ENCODE measurements around the gene IL1RAPL1. TPM values are rescaled to one million over a fixed set of nuclear protein-coding genes. Genes with fewer than 3 reads are reported as not detected.

Gene IL1RAPL1
- total and polyA plus RNA-seq, 2 donors (not counting 3 experiments of a cell fraction or from before 2014, with no cell fraction given), result 0.79 to 1.3 TPM

DNA sequence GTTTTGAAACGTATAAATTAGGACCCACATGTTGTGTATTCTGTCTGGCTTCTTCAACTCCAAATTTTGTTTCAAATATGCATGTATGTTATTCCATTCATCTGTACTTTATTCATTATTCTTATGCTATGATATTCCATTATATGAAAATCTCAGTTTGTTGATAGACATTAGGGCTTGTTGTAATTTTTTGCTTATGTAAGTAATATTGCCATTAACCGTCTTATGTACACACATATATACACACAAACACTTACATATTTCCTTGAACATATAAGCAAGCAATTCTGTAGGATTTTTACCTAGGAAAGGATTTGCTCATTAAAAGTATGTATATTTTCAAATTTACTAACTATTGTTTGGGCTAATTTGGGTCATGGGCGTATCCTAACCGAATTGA, 820.1 kb downstream of the IL1RAPL1 start:
- no peak overlapping the region for H3K27ac ChIP-seq (ENCODE audit: insufficient read depth, low read depth, low read length)
- POLR2A ChIA-PET, result no interaction called here
- no peaks in the 10 kb centered on the region for H3K79me2 ChIP-seq (ENCODE audit: control insufficient read depth, insufficient read depth, low read length)
- TF ChIP-seq MYC (IDR thresholded peaks at IDR 0.05; ENCODE audit: low read depth, low read length) (no peak), CTCF (IDR thresholded peaks at IDR 0.05; ENCODE audit: extremely low read depth in 1 of 2, insufficient read depth in 1 of 2, low read depth in 1 of 2, low read length in 2 of 2) (no peak), JUN (IDR thresholded peaks at IDR 0.05; ENCODE audit: borderline replicate concordance, insufficient read depth, insufficient read length, low read depth) (no peak), EZH2 (IDR thresholded peaks at IDR 0.05; ENCODE audit: borderline replicate concordance, low read depth, low read length, severe bottlenecking) (no peak), POLR2A (IDR thresholded peaks at IDR 0.05; ENCODE audit: low read depth, low read length) (no peak), FOS (IDR thresholded peaks at IDR 0.05; ENCODE audit: borderline replicate concordance, insufficient read depth, low read length) (no peak), POLR2AphosphoS5 (IDR thresholded peaks at IDR 0.05; ENCODE audit: insufficient read depth, low read depth, low read length) (no peak), GATA2 (IDR thresholded peaks at IDR 0.05; ENCODE audit: insufficient read depth, insufficient read length, low read depth, low read length) (no peak)
- TF ChIP-seq, protein P1, sequence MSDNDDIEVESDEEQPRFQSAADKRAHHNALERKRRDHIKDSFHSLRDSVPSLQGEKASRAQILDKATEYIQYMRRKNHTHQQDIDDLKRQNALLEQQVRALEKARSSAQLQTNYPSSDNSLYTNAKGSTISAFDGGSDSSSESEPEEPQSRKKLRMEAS (IDR thresholded peaks at IDR 0.05; ENCODE audit: insufficient read depth, insufficient read length), result no peak
- CTCF ChIA-PET, result interaction anchor here (0.8 kb wide), 1 partner anchor 39 kb away, joined by 4 read pairs; no protein-coding TSS in a partner anchor
- no peaks in the 10 kb centered on the region for H4K20me1 ChIP-seq (replicated peaks; ENCODE audit: control insufficient read depth, extremely low read depth, insufficient read depth, low read length)
- H3K4me3 ChIP-seq (replicated peaks in 1 of 3; ENCODE audit: insufficient read depth in 1 of 3, low read depth in 1 of 3, low read length in 3 of 3), result no peak overlapping the region
- no peaks in the 10 kb centered on the region for H3K4me1 ChIP-seq (ENCODE audit: control insufficient read depth, extremely low read depth, insufficient read depth, low read length)
- no peaks in the 10 kb centered on the region for H3K27me3 ChIP-seq (ENCODE audit: control insufficient read depth in 2 of 2, insufficient read depth in 2 of 2, low read length in 2 of 2)
- H2AFZ ChIP-seq (ENCODE audit: low read depth, low read length), result no peak overlapping the region
- dilution Hi-C loops (cut with MboI; ENCODE audit: extremely low pct_ligation_motif_present, low sequenced_read_pairs) (no loop called here), intact Hi-C loops (cut with micrococcal nuclease) (no loop called here)
- no TSS peak for BruUV-seq (replicated peaks)
- H3K9me3 ChIP-seq (replicated peaks; ENCODE audit: control insufficient read depth, insufficient read depth, low read length), result no peaks in the 10 kb centered on the region
- H3K9me1 ChIP-seq (replicated peaks; ENCODE audit: control insufficient read depth, extremely low read depth, insufficient read depth, low read length), result no peaks in the 10 kb centered on the region
- FAIRE-seq, result no peak
- no peak for DNase-seq (ENCODE audit: low read depth, low spot score)
- no peak overlapping the region for H3K4me2 ChIP-seq (ENCODE audit: insufficient read depth, low read length)
- no peaks in the 10 kb centered on the region for H3K36me3 ChIP-seq (ENCODE audit: control insufficient read depth in 2 of 2, extremely low read depth in 1 of 2, insufficient read depth in 2 of 2, low read length in 2 of 2)
- no peak overlapping the region for H3K9ac ChIP-seq (replicated peaks; ENCODE audit: extremely low read depth, insufficient read depth, low read length)

Data from endothelial cell of umbilical vein (primary cell).